ENCODE measurements around the gene KLF12. TPM values are rescaled to one million over a fixed set of nuclear protein-coding genes. Genes with fewer than 3 reads are reported as not detected.

KLF12 gene
- total RNA-seq, 1 donor from 2014 or later = 25.3 TPM

DNA sequence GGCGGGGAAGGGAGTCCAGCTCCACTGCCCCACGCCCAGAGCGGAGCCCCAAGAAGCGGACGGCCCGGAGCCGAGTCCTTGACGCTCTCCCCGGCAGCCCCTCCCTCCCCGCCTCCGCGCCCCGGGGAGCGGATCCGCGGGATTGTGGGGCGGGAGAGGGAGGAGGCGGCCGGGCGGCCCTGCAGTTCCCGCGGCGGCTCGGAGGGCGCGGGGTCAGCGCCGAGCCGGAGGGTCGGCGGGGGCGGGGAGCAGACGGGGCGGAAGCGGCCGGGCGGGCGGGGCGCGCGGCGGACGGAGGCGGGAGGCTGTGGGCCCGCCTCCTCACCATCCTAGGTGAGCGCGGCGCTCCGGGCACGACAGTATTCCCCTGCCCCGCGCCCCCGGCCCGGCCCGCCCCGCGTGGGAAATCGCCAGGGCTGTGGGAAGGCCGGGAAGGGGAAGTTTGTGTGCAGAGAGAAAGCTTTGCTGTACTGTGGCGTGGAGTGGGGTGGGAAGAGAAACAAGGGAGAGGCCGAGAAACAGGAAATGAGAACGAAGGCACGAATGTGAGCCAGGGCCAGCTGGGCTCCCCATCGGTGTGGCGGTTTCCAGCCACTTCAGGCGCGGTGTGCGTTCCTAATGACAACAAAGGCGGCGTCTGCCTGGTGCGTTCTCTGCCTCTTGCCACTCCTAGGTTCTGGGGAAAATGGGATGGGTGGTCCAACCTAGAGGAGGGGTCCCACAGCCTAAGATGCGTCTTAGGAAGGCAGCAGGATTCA lies 1.3 kb upstream of the KLF12 start:
- FAIRE-seq = no peak
- Mint-ChIP-seq H3K9me3 (ENCODE audit: unreplicated experiment) (no peaks in the 10 kb centered on the region), H3K27me3 (ENCODE audit: low read depth, unreplicated experiment) (no peaks in the 10 kb centered on the region), H3K4me1 (ENCODE audit: low read depth, unreplicated experiment) (peaks cover 12% of the 10 kb centered on the region), H3K4me3 (ENCODE audit: unreplicated experiment) (peak overlapping the region; percentile 15), H3K27ac (ENCODE audit: unreplicated experiment) (no peak overlapping the region), H3K36me3 (ENCODE audit: low read depth, unreplicated experiment) (no peaks in the 10 kb centered on the region)
- H3K4me3 ChIP-seq (ENCODE audit: insufficient read depth, low read depth, low read length) = peak overlapping the region; percentile 82
- peaks cover 32% of the 10 kb centered on the region for H3K79me2 ChIP-seq (ENCODE audit: insufficient read depth, low read length)
- H3K4me1 ChIP-seq (ENCODE audit: insufficient read depth, low read length) = peaks cover 12% of the 10 kb centered on the region
- no peaks in the 10 kb centered on the region for H3K36me3 ChIP-seq (ENCODE audit: insufficient read depth, low read length)
- peak; percentile 67 for DNase-seq (ENCODE audit: low read depth)
- TF ChIP-seq, protein P1, sequence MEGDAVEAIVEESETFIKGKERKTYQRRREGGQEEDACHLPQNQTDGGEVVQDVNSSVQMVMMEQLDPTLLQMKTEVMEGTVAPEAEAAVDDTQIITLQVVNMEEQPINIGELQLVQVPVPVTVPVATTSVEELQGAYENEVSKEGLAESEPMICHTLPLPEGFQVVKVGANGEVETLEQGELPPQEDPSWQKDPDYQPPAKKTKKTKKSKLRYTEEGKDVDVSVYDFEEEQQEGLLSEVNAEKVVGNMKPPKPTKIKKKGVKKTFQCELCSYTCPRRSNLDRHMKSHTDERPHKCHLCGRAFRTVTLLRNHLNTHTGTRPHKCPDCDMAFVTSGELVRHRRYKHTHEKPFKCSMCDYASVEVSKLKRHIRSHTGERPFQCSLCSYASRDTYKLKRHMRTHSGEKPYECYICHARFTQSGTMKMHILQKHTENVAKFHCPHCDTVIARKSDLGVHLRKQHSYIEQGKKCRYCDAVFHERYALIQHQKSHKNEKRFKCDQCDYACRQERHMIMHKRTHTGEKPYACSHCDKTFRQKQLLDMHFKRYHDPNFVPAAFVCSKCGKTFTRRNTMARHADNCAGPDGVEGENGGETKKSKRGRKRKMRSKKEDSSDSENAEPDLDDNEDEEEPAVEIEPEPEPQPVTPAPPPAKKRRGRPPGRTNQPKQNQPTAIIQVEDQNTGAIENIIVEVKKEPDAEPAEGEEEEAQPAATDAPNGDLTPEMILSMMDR (IDR thresholded peaks at IDR 0.05; ENCODE audit: insufficient read depth, low read depth, low read length) = no peak
- no peak for TF ChIP-seq EZH2 (IDR thresholded peaks at IDR 0.05; ENCODE audit: insufficient read depth, low read length)
- no peaks in the 10 kb centered on the region for H3K27me3 ChIP-seq (ENCODE audit: insufficient read depth, low read length)
- H3K4me2 ChIP-seq (ENCODE audit: low read length) = peak overlapping the region; percentile 100
- H3K9ac ChIP-seq (ENCODE audit: low read length) = peak overlapping the region; percentile 99
- peak overlapping the region; percentile 91 for H2AFZ ChIP-seq (ENCODE audit: low read depth, low read length)
- no peaks in the 10 kb centered on the region for H3K9me3 ChIP-seq (ENCODE audit: insufficient read depth, low read depth, low read length)
- H3K27ac ChIP-seq (ENCODE audit: low read depth, low read length) = peak overlapping the region; percentile 97
- peaks cover 9% of the 10 kb centered on the region for H4K20me1 ChIP-seq (ENCODE audit: insufficient read depth, low read length)

DNA sequence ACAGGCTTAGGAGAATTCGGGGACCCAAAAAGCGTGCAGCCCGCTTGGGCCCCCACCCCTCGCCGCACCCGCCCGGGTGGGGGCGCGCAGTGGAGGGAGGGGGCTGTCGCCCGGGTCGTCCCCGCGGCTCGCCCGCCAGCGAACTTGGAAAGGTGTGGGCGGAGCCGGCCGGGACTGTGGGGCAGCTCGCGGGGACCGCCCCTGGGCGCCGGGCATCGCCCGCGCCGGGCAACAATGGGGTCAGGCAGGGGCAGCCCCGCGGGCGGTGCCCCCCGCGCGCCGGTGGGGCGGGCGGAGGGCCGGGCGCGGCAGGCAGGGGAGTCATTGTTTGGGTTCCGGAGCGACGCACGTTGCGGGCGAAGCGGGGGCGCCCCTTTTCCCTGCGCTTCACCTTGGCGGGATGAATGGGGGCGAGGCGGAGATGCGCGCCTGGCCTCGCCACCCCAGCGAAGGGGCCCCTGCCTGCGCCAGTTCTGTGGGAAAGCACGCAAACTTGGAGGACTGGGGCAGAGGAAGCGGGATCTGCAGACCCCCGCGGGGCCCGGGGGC lies 647 bp upstream of the KLF12 start:
- Histone ChIP-seq H2AFZ (ENCODE audit: low read depth, low read length) (peak overlapping the region; percentile 73), H3K27me3 (ENCODE audit: insufficient read depth, low read length) (no peaks in the 10 kb centered on the region), H3K9ac (ENCODE audit: low read length) (peak overlapping the region; percentile 99), H3K4me1 (ENCODE audit: insufficient read depth, low read length) (peaks cover 12% of the 10 kb centered on the region), H3K79me2 (ENCODE audit: insufficient read depth, low read length) (peaks cover 38% of the 10 kb centered on the region), H3K36me3 (ENCODE audit: insufficient read depth, low read length) (no peaks in the 10 kb centered on the region), H3K27ac (ENCODE audit: low read depth, low read length) (peak overlapping the region; percentile 97), H3K9me3 (ENCODE audit: insufficient read depth, low read depth, low read length) (no peaks in the 10 kb centered on the region), H3K4me2 (ENCODE audit: low read length) (peak overlapping the region; percentile 100), H3K4me3 (ENCODE audit: insufficient read depth, low read depth, low read length) (peak overlapping the region; percentile 73), H4K20me1 (ENCODE audit: insufficient read depth, low read length) (peaks cover 15% of the 10 kb centered on the region)
- no peaks in the 10 kb centered on the region for H3K36me3 Mint-ChIP-seq (ENCODE audit: low read depth, unreplicated experiment)
- peak overlapping the region; percentile 65 for H3K4me3 Mint-ChIP-seq (ENCODE audit: unreplicated experiment)
- peaks cover 17% of the 10 kb centered on the region for H3K4me1 Mint-ChIP-seq (ENCODE audit: low read depth, unreplicated experiment)
- no peak for DNase-seq (ENCODE audit: low read depth)
- no peaks in the 10 kb centered on the region for H3K9me3 Mint-ChIP-seq (ENCODE audit: unreplicated experiment)
- TF ChIP-seq EZH2 (IDR thresholded peaks at IDR 0.05; ENCODE audit: insufficient read depth, low read length) = no peak
- TF ChIP-seq, protein P1 (IDR thresholded peaks at IDR 0.05; ENCODE audit: insufficient read depth, low read depth, low read length) = no peak
- no peak overlapping the region for H3K27ac Mint-ChIP-seq (ENCODE audit: unreplicated experiment)
- no peak for FAIRE-seq
- H3K27me3 Mint-ChIP-seq (ENCODE audit: low read depth, unreplicated experiment) = no peaks in the 10 kb centered on the region
